ENCODE measurements around the gene RBPJ.

RBPJ gene

GRCh38 chr4:26296514-26296913 is 24.3 kb upstream of the RBPJ start:
- TF ChIP-seq CTCF (IDR thresholded peaks at IDR 0.05), result no peak

GRCh38 chr4:26297219-26297618 is 23.6 kb upstream of the RBPJ start:
- no peak for TF ChIP-seq CTCF (IDR thresholded peaks at IDR 0.05)

- no peak for TF ChIP-seq CTCF (IDR thresholded peaks at IDR 0.05)
These were observed 22.4 kb upstream of the RBPJ start for GRCh38 chr4:26298198-26298947.

- TF ChIP-seq CTCF (IDR thresholded peaks at IDR 0.05), result no peak
These were observed 21.4 kb upstream of the RBPJ start for GRCh38 chr4:26299254-26299882.

- no peak for TF ChIP-seq CTCF (IDR thresholded peaks at IDR 0.05)
These were observed 20.2 kb upstream of the RBPJ start for GRCh38 chr4:26300314-26301307.

GRCh38 chr4:26302031-26302899 is 18.5 kb upstream of the RBPJ start:
- no peak for TF ChIP-seq CTCF (IDR thresholded peaks at IDR 0.05)
